ENCODE data around the gene RETSAT. TPM values are rescaled to one million over a fixed set of nuclear protein-coding genes. Genes with fewer than 3 reads are reported as not detected.
"Not testable (repeated sequence)": the region's sequence is repeated elsewhere in the genome, so short reads cannot be mapped to it uniquely, and the experiment has no call there.

The RETSAT gene
- total RNA-seq, 6 experiments from 2014 or later = 70.3 to 112 (median 105) TPM

DNA sequence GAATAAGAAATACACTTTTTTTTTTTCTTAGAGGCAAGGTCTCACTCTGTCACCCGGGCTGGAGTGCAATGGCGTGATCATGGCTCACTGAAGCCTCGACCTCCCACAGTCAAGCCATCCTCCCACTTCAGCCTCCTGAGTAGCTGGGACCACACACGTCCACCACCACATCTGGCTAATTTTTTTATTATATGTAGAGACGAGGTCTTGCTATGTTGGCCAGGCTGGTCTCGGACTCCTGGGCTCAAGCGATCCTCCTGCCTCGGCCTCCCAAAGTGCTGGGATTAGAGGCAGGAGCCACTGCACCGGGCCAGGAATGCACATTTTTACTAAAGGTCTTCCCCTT is 28.9 kb downstream of the RETSAT start:
- no peak for DNase-seq
- intact Hi-C loops (cut with DNase I) = no loop called here
- Histone ChIP-seq H3K27me3 (no peaks in the 10 kb centered on the region), H3K4me1 (peaks cover 0 to 32% (median 16%) of the 10 kb centered on the region in 4 donors), H3K36me3 (peaks cover 0 to 41% (median 20%) of the 10 kb centered on the region in 4 donors), H3K9me3 (no peaks in the 10 kb centered on the region), H3K4me3 (peak overlapping the region; percentile 74 to 79 (median 78)), H3K27ac (peak overlapping the region; percentile 85 to 96 (median 92))
- TF ChIP-seq CTCF (IDR thresholded peaks at IDR 0.05) = no peak
- no peak for TF ChIP-seq POLR2A (IDR thresholded peaks at IDR 0.05)
- WGBS (ENCODE audit: insufficient coverage, low coverage, low lambda C conversion rate, missing lambda C conversion rate) = 32% methylated on average over 9 of the region's 9 CpGs
- no peak for ATAC-seq

- no peaks in the 10 kb centered on the region for H3K27me3 ChIP-seq
- no peaks in the 10 kb centered on the region for H3K9me3 ChIP-seq
- peak overlapping the region; percentile 74 to 79 (median 78) for H3K4me3 ChIP-seq
- TF ChIP-seq POLR2A (IDR thresholded peaks at IDR 0.05) (peak; percentile 82), CTCF (IDR thresholded peaks at IDR 0.05) (no peak)
- ATAC-seq = peak; percentile 55 to 74 (median 64)
- intact Hi-C loops (cut with DNase I) = no loop called here
- peak overlapping the region; percentile 85 to 96 (median 92) for H3K27ac ChIP-seq
- WGBS (ENCODE audit: insufficient coverage, low coverage, low lambda C conversion rate, missing lambda C conversion rate) = 11% methylated on average over 10 of the region's 10 CpGs
- DNase-seq = peak; percentile 47 to 84 (median 82)
- H3K36me3 ChIP-seq = peaks cover 0 to 47% (median 20%) of the 10 kb centered on the region in 4 donors
- H3K4me1 ChIP-seq = peaks cover 0 to 32% (median 16%) of the 10 kb centered on the region in 4 donors
Observed at GRCh38 chr2:85324639-85325465, 29.5 kb downstream of the RETSAT start.

- DNase-seq; ATAC-seq; H3K9me3 ChIP-seq; H3K27me3 ChIP-seq; intact Hi-C loops (cut with DNase I): not testable (repeated sequence)
- WGBS (ENCODE audit: insufficient coverage, low coverage, low lambda C conversion rate, missing lambda C conversion rate) = 67% methylated on average over 7 of the region's 11 CpGs
- Histone ChIP-seq H3K4me1 (peaks cover 0 to 32% (median 16%) of the 10 kb centered on the region in 4 donors), H3K36me3 (peaks cover 0 to 55% (median 20%) of the 10 kb centered on the region in 4 donors), H3K4me3 (peak overlapping the region in 2 of 3 donors; percentile 1 to 37), H3K27ac (peak overlapping the region; percentile 53 to 96 (median 92))
Observed at GRCh38 chr2:85323988-85324367, 30.4 kb downstream of the RETSAT start.

GRCh38 chr2:85323351-85323987 is 30.9 kb downstream of the RETSAT start:
- H3K4me3 ChIP-seq = peak overlapping the region in 2 of 3 donors; percentile 1 to 37
- ATAC-seq = peak; percentile 1 to 19 (median 10)
- 32% methylated on average over 6 of the region's 9 CpGs for WGBS (ENCODE audit: insufficient coverage, low coverage, low lambda C conversion rate, missing lambda C conversion rate)
- H3K27me3 ChIP-seq = no peaks in the 10 kb centered on the region
- DNase-seq = peak in 1 of 3 donors; percentile 40
- H3K9me3 ChIP-seq = no peaks in the 10 kb centered on the region
- H3K27ac ChIP-seq = peak overlapping the region; percentile 53 to 96 (median 92)
- H3K36me3 ChIP-seq = peaks cover 0 to 55% (median 20%) of the 10 kb centered on the region in 4 donors
- intact Hi-C loops (cut with DNase I) = no loop called here
- peaks cover 0 to 32% (median 16%) of the 10 kb centered on the region in 4 donors for H3K4me1 ChIP-seq
- TF ChIP-seq CTCF (IDR thresholded peaks at IDR 0.05) (no peak), POLR2A (IDR thresholded peaks at IDR 0.05) (peak; percentile 45)

GRCh38 chr2:85319796-85320195 is 34.5 kb downstream of the RETSAT start:
- Histone ChIP-seq H3K4me1 (peaks cover 0 to 32% (median 15%) of the 10 kb centered on the region in 4 donors), H3K36me3 (peaks cover 0 to 88% (median 27%) of the 10 kb centered on the region in 4 donors), H3K9me3 (no peaks in the 10 kb centered on the region), H3K27ac (no peak overlapping the region), H3K27me3 (no peaks in the 10 kb centered on the region), H3K4me3 (no peak overlapping the region)
- TF ChIP-seq CTCF (IDR thresholded peaks at IDR 0.05) (no peak), POLR2A (IDR thresholded peaks at IDR 0.05) (no peak)
- intact Hi-C loops (cut with DNase I) = no loop called here
- ATAC-seq = no peak
- DNase-seq = no peak
- WGBS (ENCODE audit: insufficient coverage, low coverage, low lambda C conversion rate, missing lambda C conversion rate) = 79% methylated on average over 4 of the region's 4 CpGs

Data from right lobe of liver (tissue), 6 donors.